Ovary (tissue), 9 donors: ENCODE results near the gene CEP112. TPM values are rescaled to one million over a fixed set of nuclear protein-coding genes. Genes with fewer than 3 reads are reported as not detected.

Source experiments
- DNase-seq, 5 donors: peaks; one replicate each; pipeline ENCODE4 v3.0.0-alpha.2; 2019 to 2020
- H3K27ac ChIP-seq, 2 donors: fragments of 200-600 bp; one replicate each; pipeline versions ENCODE4 v1.5.1 to v1.8.0; 2019 to 2022
- H3K27me3 ChIP-seq: fragments of 200-600 bp; one replicate; pipeline ENCODE4 v1.8.0; 2022
- H3K36me3 ChIP-seq: fragments of 200-600 bp; sonication (generic); one replicate; pipeline ENCODE4 v1.5.1; 2019
- H3K4me1 ChIP-seq: one replicate; pipeline ENCODE4 v1.8.1; 2013; ENCODE audit warnings: mild to moderate bottlenecking, moderate library complexity; ENCODE audit not compliant: insufficient read depth
- H3K4me3 ChIP-seq: fragments of 200-600 bp; sonication (generic); one replicate; pipeline ENCODE4 v1.5.1; 2017
- H3K9me3 ChIP-seq, 2 donors: fragments of 200-600 bp in 1 of 2; sonication (generic) in 1 of 2; one replicate each; pipeline versions ENCODE4 v1.5.1 to v1.8.1; 2013 to 2019; ENCODE audit warnings: mild to moderate bottlenecking in 1 of 2, moderate library complexity in 1 of 2
- EP300 ChIP-seq: sonication (generic); formaldehyde crosslinking; IDR thresholded peaks from one replicate; pipeline ENCODE4 v1.6.1; 2017; ENCODE audit warnings: antibody characterized with exemption
- POLR2A ChIP-seq: fragments of 450-650 bp; IDR thresholded peaks from one replicate; pipeline ENCODE4 v1.6.1; 2017; ENCODE audit warnings: antibody characterized with exemption, mild to moderate bottlenecking, moderate library complexity
- WGBS, 3 donors: extraction: QIAGEN DNeasy Blood & Tissue Kit in 1 of 3; methylation state at CpG; one replicate each; pipeline versions ENCODE4 v1.1.5 to v1.1.7; 2013 to 2017; 5-methylcytosine and 5-hydroxymethylcytosine counted together
- intact Hi-C, 4 donors: fragments of 100-400 bp; cut with DNase I; formaldehyde crosslinking; loops; one replicate each; pipeline versions ENCODE4 v1.11.0 to v1.15.1; 2022 to 2023
- polyA plus RNA-seq, 2 donors: library from polyadenylated mRNA; stranded (reverse); fragments of 200-250 nt in 1 of 2; fragments of 350-450 nt in 1 of 2; fragmentation: Illumina TruSeq in 1 of 2; extraction: RNeasy Lipid Tissue Mini Kit (QIAGEN cat#74804) in 1 of 2; gene quantifications; one replicate each; pipeline ENCODE4 v1.2.3, GENCODE V29; 2013 to 2014
- total RNA-seq, 7 donors: library from RNA; depleted of rRNA in 2 of 7; stranded (reverse); fragments of >200 nt in 2 of 7; fragmentation: NEBNext Ultra II Directional in 3 of 7; extraction: Animal tissue kit (Norgen Biotek cat#: 25700) in 3 of 7; gene quantifications; one replicate each; pipeline versions ENCODE4 v1.1.0 to v1.2.4, GENCODE V29; 2016 to 2023
- TF ChIP-seq, protein P1 (sequence below), 3 donors: fragments of 450-650 bp in 2 of 3; fragments of 200-600 bp in 1 of 3; IDR thresholded peaks; one replicate each; pipeline versions ENCODE4 v1.5.1 to v1.8.0; 2016 to 2022; ENCODE audit warnings: antibody characterized with exemption in 3 of 3, mild to moderate bottlenecking in 1 of 3
- donor health status: DM: no; HTN: no; CAD: no; lungs with moderate emphysema.
- donor health status: DM: no; HTN: no; CAD: no.
- donor health status: Bipolar disorder and iron deficiency.
- donor health status: DM: yes; HTN: yes; CAD: no.
- donor health status: DM: no; HTN: no; CAD: no.
- donor health status: DM: yes; HTN: yes; CAD: no.

CEP112 gene
- total and polyA plus RNA-seq, 9 donors = 9.3 to 25.5 (median 16.9) TPM

DNA sequence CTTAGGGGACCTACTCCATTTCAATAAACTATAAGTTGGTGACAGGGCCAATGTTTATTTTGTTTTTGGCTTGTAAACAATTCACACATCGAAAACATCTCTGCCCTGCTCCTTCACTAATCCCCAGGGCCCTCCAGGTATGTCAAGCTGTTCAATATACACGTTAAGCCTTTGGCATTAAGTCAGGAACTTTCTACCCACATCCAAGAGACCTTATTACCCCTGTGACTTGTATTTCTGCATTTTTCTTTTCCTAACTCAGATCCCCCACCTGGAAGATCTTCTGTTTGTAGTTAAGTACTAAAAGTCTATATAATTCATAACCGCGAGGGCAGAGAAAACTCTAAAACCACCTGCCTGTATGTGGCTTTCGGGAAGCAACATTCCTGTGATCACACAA lies 523.7 kb downstream of the CEP112 start:
- H3K27ac ChIP-seq = no peak overlapping the region
- 81 to 87% (median 83%) methylated on average over 5 of the region's 5 CpGs for WGBS, 3 donors
- no peaks in the 10 kb centered on the region for H3K27me3 ChIP-seq
- H3K9me3 ChIP-seq = no peaks in the 10 kb centered on the region
- DNase-seq = no peak
- H3K36me3 ChIP-seq = no peaks in the 10 kb centered on the region
- H3K4me1 ChIP-seq = no peaks in the 10 kb centered on the region
- intact Hi-C loops = no loop called here
- H3K4me3 ChIP-seq = no peak overlapping the region
- no peak for TF ChIP-seq EP300
- TF ChIP-seq, protein P1, sequence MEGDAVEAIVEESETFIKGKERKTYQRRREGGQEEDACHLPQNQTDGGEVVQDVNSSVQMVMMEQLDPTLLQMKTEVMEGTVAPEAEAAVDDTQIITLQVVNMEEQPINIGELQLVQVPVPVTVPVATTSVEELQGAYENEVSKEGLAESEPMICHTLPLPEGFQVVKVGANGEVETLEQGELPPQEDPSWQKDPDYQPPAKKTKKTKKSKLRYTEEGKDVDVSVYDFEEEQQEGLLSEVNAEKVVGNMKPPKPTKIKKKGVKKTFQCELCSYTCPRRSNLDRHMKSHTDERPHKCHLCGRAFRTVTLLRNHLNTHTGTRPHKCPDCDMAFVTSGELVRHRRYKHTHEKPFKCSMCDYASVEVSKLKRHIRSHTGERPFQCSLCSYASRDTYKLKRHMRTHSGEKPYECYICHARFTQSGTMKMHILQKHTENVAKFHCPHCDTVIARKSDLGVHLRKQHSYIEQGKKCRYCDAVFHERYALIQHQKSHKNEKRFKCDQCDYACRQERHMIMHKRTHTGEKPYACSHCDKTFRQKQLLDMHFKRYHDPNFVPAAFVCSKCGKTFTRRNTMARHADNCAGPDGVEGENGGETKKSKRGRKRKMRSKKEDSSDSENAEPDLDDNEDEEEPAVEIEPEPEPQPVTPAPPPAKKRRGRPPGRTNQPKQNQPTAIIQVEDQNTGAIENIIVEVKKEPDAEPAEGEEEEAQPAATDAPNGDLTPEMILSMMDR (IDR thresholded peaks at IDR 0.05) = no peak
- TF ChIP-seq POLR2A = no peak

DNA sequence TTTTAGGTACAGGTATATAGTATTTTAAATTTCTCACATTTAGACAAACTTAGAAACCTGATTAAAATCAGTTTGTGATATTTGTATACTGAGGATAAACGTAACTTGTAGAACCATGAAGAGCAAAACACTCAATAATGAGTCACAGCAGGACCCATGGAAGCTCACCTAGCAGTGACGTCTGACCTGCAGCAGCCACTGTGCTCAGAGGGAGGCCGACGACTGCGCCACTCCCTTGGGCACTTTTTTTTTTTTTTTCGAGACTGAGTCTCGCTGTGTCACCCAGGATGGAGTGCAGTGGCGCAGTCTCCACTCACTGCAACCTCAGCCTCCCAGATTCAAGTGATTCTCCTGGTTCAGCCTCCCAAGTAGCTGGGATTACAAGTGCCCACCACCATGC lies 524.3 kb downstream of the CEP112 start:
- no peak for TF ChIP-seq EP300
- TF ChIP-seq, protein P1 (IDR thresholded peaks at IDR 0.05) = no peak
- no peak for TF ChIP-seq POLR2A
- Histone ChIP-seq H3K4me1 (no peaks in the 10 kb centered on the region), H3K4me3 (no peak overlapping the region), H3K36me3 (no peaks in the 10 kb centered on the region), H3K27ac (no peak overlapping the region), H3K9me3 (no peaks in the 10 kb centered on the region), H3K27me3 (no peaks in the 10 kb centered on the region)
- no peak for DNase-seq
- 97 to 99% (median 97%) methylated on average over 8 of the region's 8 CpGs for WGBS, 3 donors
- intact Hi-C loops = no loop called here

DNA sequence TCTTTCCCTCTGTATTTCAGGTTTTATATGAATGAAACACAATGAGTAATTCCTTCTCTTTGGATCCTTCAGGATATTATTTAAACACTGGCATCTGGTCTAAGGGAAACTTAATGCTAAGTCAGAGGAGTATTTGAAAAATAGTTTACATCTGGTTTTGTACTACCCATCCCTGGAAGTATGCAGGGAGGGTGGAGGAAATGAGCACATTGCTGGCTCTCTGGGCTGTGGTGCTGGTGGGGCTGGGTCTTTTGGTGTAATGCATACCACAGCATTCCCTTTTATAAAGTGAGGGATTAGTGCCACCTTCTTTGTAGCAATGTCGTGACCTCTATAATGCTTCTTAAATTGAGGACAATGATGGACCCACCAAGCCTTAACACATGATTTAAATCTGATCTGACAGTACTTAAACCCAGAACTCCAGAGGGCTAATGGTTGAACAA lies 525.0 kb downstream of the CEP112 start:
- no peak overlapping the region for H3K4me3 ChIP-seq
- DNase-seq = no peak
- intact Hi-C loops = no loop called here
- no peak for TF ChIP-seq EP300
- no peak for TF ChIP-seq POLR2A
- TF ChIP-seq, protein P1 (IDR thresholded peaks at IDR 0.05) = no peak
- no peaks in the 10 kb centered on the region for H3K9me3 ChIP-seq
- 93 to 97% (median 95%) methylated on average over 1 of the region's 1 CpG for WGBS, 3 donors
- H3K4me1 ChIP-seq = peaks cover under 1% of the 10 kb centered on the region
- H3K27ac ChIP-seq = no peak overlapping the region
- no peaks in the 10 kb centered on the region for H3K27me3 ChIP-seq
- no peaks in the 10 kb centered on the region for H3K36me3 ChIP-seq

DNA sequence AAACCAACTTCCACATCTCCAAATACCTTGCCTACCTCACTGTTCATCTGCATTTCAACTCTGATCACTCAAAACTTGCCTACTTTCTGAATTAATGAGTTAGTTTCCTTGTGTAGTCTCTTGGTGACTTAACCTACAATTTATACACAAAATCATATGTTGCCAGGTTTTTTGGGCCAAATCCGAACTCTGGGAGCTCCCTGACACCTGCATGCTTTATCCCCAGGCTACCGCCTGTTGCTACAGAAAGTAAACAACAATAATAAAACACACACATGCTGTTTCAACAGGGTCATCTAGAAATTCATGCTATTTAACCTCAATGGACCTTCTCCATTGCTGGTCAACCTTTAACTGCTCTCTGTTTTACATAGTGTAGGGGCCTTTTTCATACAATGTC lies 526.0 kb downstream of the CEP112 start:
- 92 to 95% (median 94%) methylated on average over 2 of the region's 2 CpGs for WGBS, 3 donors
- H3K4me1 ChIP-seq = peaks cover 2% of the 10 kb centered on the region
- DNase-seq = no peak
- H3K27me3 ChIP-seq = no peaks in the 10 kb centered on the region
- intact Hi-C loops = no loop called here
- no peak overlapping the region for H3K27ac ChIP-seq
- H3K4me3 ChIP-seq = no peak overlapping the region
- TF ChIP-seq, protein P1 (IDR thresholded peaks at IDR 0.05) = no peak
- no peak for TF ChIP-seq POLR2A
- no peak for TF ChIP-seq EP300
- H3K9me3 ChIP-seq = no peaks in the 10 kb centered on the region
- no peaks in the 10 kb centered on the region for H3K36me3 ChIP-seq
